ENCODE results near the gene TLR10.

Gene TLR10

GRCh38 chr4:38800366-38800765, 17.6 kb upstream of the TLR10 start:
- Histone ChIP-seq H3K9ac (ENCODE audit: low read length) (no peak overlapping the region), H3K4me1 (ENCODE audit: low read length) (peaks cover 28% of the 10 kb centered on the region), H3K79me2 (ENCODE audit: low read length) (peaks cover 13% of the 10 kb centered on the region)

GRCh38 chr4:38795087-38795486, 12.3 kb upstream of the TLR10 start:
- H3K79me2 ChIP-seq (ENCODE audit: low read length), result no peaks in the 10 kb centered on the region
- peaks cover 66% of the 10 kb centered on the region for H3K36me3 ChIP-seq (replicated peaks; ENCODE audit: low read depth, low read length)
- TF ChIP-seq CTCF (IDR thresholded peaks at IDR 0.05; ENCODE audit: low read depth, low read length) (no peak), EZH2phosphoT487 (IDR thresholded peaks at IDR 0.05; ENCODE audit: low read depth) (no peak)
- no peak overlapping the region for H3K9ac ChIP-seq (ENCODE audit: low read length)
- no peak overlapping the region for H3K27ac ChIP-seq (ENCODE audit: low read length)
- no peak overlapping the region for H2AFZ ChIP-seq (ENCODE audit: low read depth, low read length)
- no peaks in the 10 kb centered on the region for H4K20me1 ChIP-seq (ENCODE audit: insufficient read depth, low read length)
- H3K4me2 ChIP-seq (ENCODE audit: low read length), result no peak overlapping the region
- peaks cover 11% of the 10 kb centered on the region for H3K4me1 ChIP-seq (ENCODE audit: low read length)
- H3K9me3 ChIP-seq (ENCODE audit: insufficient read depth, low read length), result peaks cover 18% of the 10 kb centered on the region
- H3K4me3 ChIP-seq (ENCODE audit: low read length), result no peak overlapping the region
- H3K27me3 ChIP-seq (ENCODE audit: low read depth, low read length), result no peaks in the 10 kb centered on the region

More at GRCh38 chr4:38800366-38800765, 17.6 kb upstream of the TLR10 start:
- Histone ChIP-seq H2AFZ (ENCODE audit: low read depth, low read length) (no peak overlapping the region), H4K20me1 (ENCODE audit: insufficient read depth, low read length) (no peaks in the 10 kb centered on the region), H3K27me3 (ENCODE audit: low read depth, low read length) (no peaks in the 10 kb centered on the region), H3K27ac (ENCODE audit: low read length) (no peak overlapping the region), H3K4me3 (ENCODE audit: low read length) (no peak overlapping the region), H3K36me3 (replicated peaks; ENCODE audit: low read depth, low read length) (peaks cover 72% of the 10 kb centered on the region), H3K9me3 (ENCODE audit: insufficient read depth, low read length) (peaks cover 39% of the 10 kb centered on the region), H3K4me2 (ENCODE audit: low read length) (no peak overlapping the region)
- TF ChIP-seq CTCF (IDR thresholded peaks at IDR 0.05; ENCODE audit: low read depth, low read length) (no peak), EZH2phosphoT487 (IDR thresholded peaks at IDR 0.05; ENCODE audit: low read depth) (no peak)

GRCh38 chr4:38794051-38794450, 11.3 kb upstream of the TLR10 start:
- Histone ChIP-seq H3K27me3 (ENCODE audit: low read depth, low read length) (no peaks in the 10 kb centered on the region), H3K36me3 (replicated peaks; ENCODE audit: low read depth, low read length) (peaks cover 64% of the 10 kb centered on the region), H3K9ac (ENCODE audit: low read length) (no peak overlapping the region), H4K20me1 (ENCODE audit: insufficient read depth, low read length) (no peaks in the 10 kb centered on the region), H3K4me3 (ENCODE audit: low read length) (no peak overlapping the region), H3K79me2 (ENCODE audit: low read length) (no peaks in the 10 kb centered on the region), H3K27ac (ENCODE audit: low read length) (no peak overlapping the region), H3K4me1 (ENCODE audit: low read length) (peaks cover 11% of the 10 kb centered on the region), H3K9me3 (ENCODE audit: insufficient read depth, low read length) (peaks cover 25% of the 10 kb centered on the region), H3K4me2 (ENCODE audit: low read length) (no peak overlapping the region), H2AFZ (ENCODE audit: low read depth, low read length) (no peak overlapping the region)
- no peak for TF ChIP-seq EZH2phosphoT487 (IDR thresholded peaks at IDR 0.05; ENCODE audit: low read depth)
- no peak for TF ChIP-seq CTCF (IDR thresholded peaks at IDR 0.05; ENCODE audit: low read depth, low read length)

GRCh38 chr4:38791010-38791409, 8.2 kb upstream of the TLR10 start:
- H3K27me3 ChIP-seq (ENCODE audit: low read depth, low read length), result no peaks in the 10 kb centered on the region
- H3K9ac ChIP-seq (ENCODE audit: low read length), result no peak overlapping the region
- H3K9me3 ChIP-seq (ENCODE audit: insufficient read depth, low read length), result peaks cover 17% of the 10 kb centered on the region
- peak overlapping the region; percentile 13 for H3K4me2 ChIP-seq (ENCODE audit: low read length)
- peaks cover 41% of the 10 kb centered on the region for H3K36me3 ChIP-seq (replicated peaks; ENCODE audit: low read depth, low read length)
- H4K20me1 ChIP-seq (ENCODE audit: insufficient read depth, low read length), result no peaks in the 10 kb centered on the region
- TF ChIP-seq EZH2phosphoT487 (IDR thresholded peaks at IDR 0.05; ENCODE audit: low read depth) (no peak), CTCF (IDR thresholded peaks at IDR 0.05; ENCODE audit: low read depth, low read length) (no peak)
- H3K4me1 ChIP-seq (ENCODE audit: low read length), result peaks cover 30% of the 10 kb centered on the region
- peak overlapping the region; percentile 14; the same call in 1 of the 2 replicates for H3K27ac ChIP-seq (ENCODE audit: low read length)
- H2AFZ ChIP-seq (ENCODE audit: low read depth, low read length), result no peak overlapping the region
- H3K79me2 ChIP-seq (ENCODE audit: low read length), result no peaks in the 10 kb centered on the region
- H3K4me3 ChIP-seq (ENCODE audit: low read length), result no peak overlapping the region

Data from OCI-LY3 (cell line).